GM18519 (cell line): ENCODE measurements around the gene ZNF202.

Experiments used
- ATAC-seq: cut with Tn5 transposase; IDR thresholded peaks from one replicate; pipeline ENCODE4 v1.9.1; 2021; ENCODE audit warnings: mild to moderate bottlenecking, moderate library complexity; ENCODE audit not compliant: unreplicated experiment, low FRiP score

The ZNF202 gene

DNA sequence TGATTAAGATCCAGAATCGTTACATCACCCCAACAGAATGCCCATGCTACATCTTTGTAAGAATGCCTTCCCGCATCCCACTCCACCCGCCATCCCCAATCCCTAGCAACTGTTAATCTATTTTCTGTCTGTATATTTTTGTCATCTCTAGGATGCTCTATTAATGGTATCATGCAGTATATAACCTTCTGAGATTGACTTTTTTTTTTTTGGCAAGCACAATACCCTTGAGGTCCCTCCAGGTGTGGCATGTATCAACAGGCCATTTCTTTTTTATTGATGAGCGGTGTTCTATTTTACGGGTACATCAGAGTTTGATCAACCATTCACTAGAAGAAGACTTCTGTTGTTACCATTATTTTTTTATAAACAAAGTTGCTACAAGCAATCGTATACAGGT, 56.9 kb downstream of the ZNF202 start:
- no peak for ATAC-seq

DNA sequence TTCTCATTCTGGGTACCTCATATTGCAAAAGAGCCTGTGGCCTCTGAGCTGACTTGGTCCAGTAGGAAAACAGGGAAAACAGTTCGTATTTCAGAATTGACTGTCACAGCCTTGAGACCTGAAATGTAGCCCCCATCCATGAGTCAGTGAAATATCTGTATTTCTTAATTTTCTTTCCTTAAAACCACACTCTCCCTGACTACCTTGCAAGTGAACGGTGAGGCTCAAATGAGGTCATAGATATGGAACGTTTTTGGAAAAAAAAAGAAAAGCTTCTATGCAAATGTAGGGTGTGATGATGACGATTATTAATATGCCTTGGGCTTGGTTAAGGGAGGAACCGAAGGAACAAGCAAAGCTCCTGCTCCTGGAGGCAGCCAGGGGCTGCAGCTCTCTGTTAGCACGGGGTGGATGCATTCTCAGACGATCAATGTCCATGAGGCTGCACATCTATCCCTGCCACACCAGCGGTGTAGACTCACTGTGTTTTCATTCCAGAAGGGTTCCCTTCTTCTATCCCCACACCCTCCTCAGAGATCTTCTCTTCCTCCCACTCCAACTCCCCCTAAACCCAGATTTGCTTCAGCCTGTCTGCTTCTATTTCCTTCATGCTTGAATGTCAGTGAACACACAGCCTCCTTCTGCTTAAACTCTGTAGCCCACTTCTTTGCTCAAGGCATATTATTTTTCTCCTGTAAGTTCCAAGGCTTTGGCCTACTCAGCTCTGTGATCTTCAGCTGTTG, 57.9 kb downstream of the ZNF202 start:
- no peak for ATAC-seq

DNA sequence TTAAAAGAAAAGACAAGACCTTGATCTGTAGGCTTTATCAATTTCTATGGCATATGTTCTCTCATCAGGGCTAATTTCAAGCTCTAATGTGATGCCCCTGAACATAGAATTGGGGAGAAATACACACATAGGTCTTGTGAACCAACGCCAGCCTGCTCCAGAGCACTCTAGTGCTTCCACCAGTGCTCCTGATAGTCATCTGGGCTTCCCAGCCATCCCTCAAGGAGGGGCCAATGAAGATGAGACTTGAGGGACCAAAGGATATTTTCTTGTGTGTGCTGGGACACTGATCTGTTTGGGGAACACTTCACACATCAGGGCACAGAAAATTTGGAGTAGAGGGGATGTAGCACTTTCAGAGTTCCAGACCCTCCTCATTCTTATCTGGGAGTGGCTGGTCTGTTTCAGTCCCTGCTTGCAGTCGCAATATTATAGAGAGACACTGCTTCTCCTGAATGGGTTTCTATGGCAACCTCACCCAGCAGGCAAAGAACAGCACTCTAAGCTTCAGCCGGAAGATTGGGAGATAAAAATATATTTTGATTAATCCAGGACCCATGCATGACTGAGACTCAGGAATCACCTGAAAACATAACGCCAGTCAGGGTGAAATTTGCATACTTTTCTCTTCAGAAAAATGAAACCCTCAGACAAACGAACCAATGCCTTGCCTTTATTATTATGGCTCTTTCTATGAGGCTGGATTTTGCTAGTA, 58.6 kb downstream of the ZNF202 start:
- no peak for ATAC-seq

DNA sequence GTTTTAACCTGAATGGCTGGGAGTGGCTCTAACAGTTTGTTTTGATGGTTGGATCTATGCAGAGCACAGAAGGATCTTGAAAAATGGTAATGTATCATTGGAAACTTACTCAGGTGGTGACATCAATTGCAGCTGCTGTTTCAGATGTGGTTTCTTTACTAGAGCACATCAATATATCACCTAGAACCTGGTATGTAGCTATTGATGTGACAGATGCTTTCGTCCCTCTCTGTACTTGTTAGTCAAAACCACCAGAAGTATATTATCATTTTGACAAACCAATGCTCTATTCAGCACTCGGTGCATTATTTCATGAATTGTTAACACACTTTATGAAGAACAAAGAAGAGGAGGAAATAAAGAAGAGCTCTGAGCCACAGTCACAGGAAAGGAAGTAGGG, 60.4 kb downstream of the ZNF202 start:
- no peak for ATAC-seq

DNA sequence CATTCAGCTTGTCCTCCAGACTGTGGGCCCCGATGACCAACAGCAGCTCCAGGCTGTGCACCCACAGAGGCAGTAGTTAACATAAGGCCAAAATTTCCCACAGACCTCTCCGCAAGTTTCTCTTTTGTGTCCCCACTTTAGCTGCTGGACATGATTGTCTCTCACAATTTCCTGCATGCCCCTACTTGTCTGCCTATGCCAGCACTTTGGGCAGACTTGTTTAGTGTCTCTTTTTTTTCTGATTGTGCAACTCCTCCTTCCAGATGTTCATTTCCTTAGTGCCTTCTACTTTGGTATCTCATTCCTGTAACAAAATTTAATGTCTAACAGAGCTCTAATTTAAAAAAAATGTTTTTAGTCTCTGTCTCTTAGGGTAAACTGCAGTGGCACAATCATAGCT, 63.2 kb downstream of the ZNF202 start:
- ATAC-seq = no peak

DNA sequence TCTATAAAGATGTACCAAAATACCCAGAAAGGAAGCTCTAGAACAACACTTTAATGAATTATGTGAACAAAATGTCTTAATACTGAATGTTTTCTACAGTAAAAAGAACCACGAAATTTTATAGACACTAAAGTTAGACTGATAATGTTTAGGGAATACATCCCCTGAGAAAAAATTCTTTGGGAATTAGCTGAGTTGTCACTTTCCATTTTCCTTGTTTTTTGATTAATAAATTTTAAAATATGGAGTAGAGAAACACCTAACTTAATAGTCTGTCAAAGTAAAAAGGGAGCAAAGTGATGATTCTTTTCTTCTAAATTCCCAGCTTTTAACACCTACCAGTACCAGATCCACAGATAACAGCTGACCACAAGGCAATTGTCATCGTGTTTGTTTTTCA, 64.0 kb downstream of the ZNF202 start:
- ATAC-seq = no peak

DNA sequence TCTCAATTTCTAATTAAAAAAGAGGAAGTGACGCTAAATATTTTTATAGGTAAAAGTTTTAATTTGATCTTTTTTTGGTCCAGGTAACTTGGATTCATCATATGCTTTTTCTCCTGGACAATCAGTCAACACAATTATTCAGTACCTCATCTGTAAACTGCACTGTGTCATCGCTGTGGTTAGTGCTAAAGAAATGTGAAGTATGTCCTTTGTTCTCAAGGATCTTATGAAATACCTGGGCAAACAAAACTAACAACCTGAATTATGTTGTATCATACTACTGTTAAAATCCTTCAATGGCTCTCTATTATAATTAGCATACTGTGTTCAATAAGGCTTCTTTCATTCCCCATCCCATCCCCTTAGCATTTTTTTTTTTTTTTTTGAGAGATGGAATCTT, 67.2 kb downstream of the ZNF202 start:
- no peak for ATAC-seq
